Sigmoid colon (tissue), 4 donors: Measurements from ENCODE around the gene KIFC1.

Source experiments
- CTCF ChIP-seq, 4 experiments: fragments of 450-650 bp in 3 of 4; fragments of 200-600 bp in 1 of 4; IDR thresholded peaks; one replicate each; pipeline ENCODE4 v1.5.1; 2016 to 2019; ENCODE audit warnings: antibody characterized with exemption in 4 of 4, mild to moderate bottlenecking in 3 of 4, moderate library complexity in 2 of 4
- EP300 ChIP-seq, 4 donors: sonication (generic); formaldehyde crosslinking; IDR thresholded peaks; one replicate each; pipeline ENCODE4 v1.6.1; 2017; ENCODE audit warnings: antibody characterized with exemption in 4 of 4
- POLR2A ChIP-seq, 2 donors: fragments of 450-650 bp; IDR thresholded peaks; one replicate each; pipeline ENCODE4 v1.6.1; 2016; ENCODE audit warnings: antibody characterized with exemption in 2 of 2, mild to moderate bottlenecking in 2 of 2, moderate library complexity in 2 of 2
- POLR2AphosphoS5 ChIP-seq, 4 donors: sonication (generic); formaldehyde crosslinking; IDR thresholded peaks; one replicate each; pipeline ENCODE4 v1.6.1; 2017; ENCODE audit warnings: antibody characterized with exemption in 4 of 4

- TF ChIP-seq POLR2A (IDR thresholded peaks at IDR 0.05) (no peak), CTCF (IDR thresholded peaks at IDR 0.05) (no peak), EP300 (IDR thresholded peaks at IDR 0.05) (no peak), POLR2AphosphoS5 (IDR thresholded peaks at IDR 0.05) (no peak)
Observed at GRCh38 chr6:33412140-33413009, 20.8 kb downstream of the KIFC1 start.
